A549 (cell line): Measurements from ENCODE around the gene BID. TPM values are rescaled to one million over a fixed set of nuclear protein-coding genes. Genes with fewer than 3 reads are reported as not detected.

ENCODE experiments used
- ATAC-seq, 2 experiments: fragments of 200-7000 bp in 1 of 2; fragments of >200 bp in 1 of 2; cut with Nextera tagmentation in 1 of 2; cut with Tn5 transposase in 1 of 2; 3 replicates each; pipeline versions ENCODE4 v1.8.0 to v1.9.1; 2018 to 2020; ENCODE audit warnings: mild to moderate bottlenecking in 1 of 2, moderate library complexity in 1 of 2
- CTCF ChIA-PET: fragments of 300-600 bp; sonication (Branson Sonifier 250); formaldehyde crosslinking; extraction: SDS; loops from one replicate; lab custom pipeline; 2021; ENCODE audit warnings: antibody characterized with exemption, inconsistent platforms; lab: Yijun Ruan, JAX
- POLR2A ChIA-PET: fragments of 350-600 bp; formaldehyde crosslinking; extraction: SDS; loops from one replicate; lab custom pipeline; 2021; ENCODE audit warnings: antibody characterized with exemption, inconsistent platforms; lab: Yijun Ruan, JAX
- DNase-seq, 2 experiments: peaks; one replicate each; pipeline versions ENCODE4 v3.0.0 to v3.0.0-alpha.2; 2011 to 2016; ENCODE audit warnings: low read depth in 1 of 2, low spot score in 1 of 2
- FAIRE-seq: peaks from 2 replicates; lab custom pipeline; 2011; peaks lifted over from hg19 to GRCh38; lab: Jason Lieb, UNC
- H3K27ac ChIP-seq, 2 experiments: fragments of >200 bp; sonication (Bioruptor Twin); formaldehyde crosslinking; 3 replicates each; pipeline ENCODE4 v1.5.1; 2016 to 2017
- H3K4me1 ChIP-seq: fragments of >200 bp; sonication (Bioruptor Twin); formaldehyde crosslinking; 3 replicates; pipeline ENCODE4 v1.6.1; 2016
- H3K4me2 ChIP-seq: fragments of >200 bp; sonication (Bioruptor Twin); formaldehyde crosslinking; 3 replicates; pipeline ENCODE4 v1.6.1; 2016
- H3K4me3 ChIP-seq: fragments of >200 bp; sonication (Bioruptor Twin); formaldehyde crosslinking; 3 replicates; pipeline ENCODE4 v1.5.1; 2016
- H3K9me3 ChIP-seq: fragments of >200 bp; sonication (Bioruptor Twin); formaldehyde crosslinking; 3 replicates; pipeline ENCODE4 v1.6.1; 2016
- CHD2 ChIP-seq: fragments of 150-350 bp; IDR thresholded peaks from 2 replicates; pipeline ENCODE4 v1.6.1; 2014; ENCODE audit warnings: low read length; ENCODE audit not compliant: partially characterized antibody
- EP300 ChIP-seq, 2 experiments: fragments of >200 bp; sonication (Bioruptor Twin); formaldehyde crosslinking; IDR thresholded peaks; 2 replicates in 1 of 2; 3 replicates in 1 of 2; pipeline ENCODE4 v1.6.1; 2016 to 2017
- ESRRA ChIP-seq: fragments of 150-350 bp; IDR thresholded peaks from 2 replicates; pipeline ENCODE4 v1.6.1; 2014; ENCODE audit warnings: mild to moderate bottlenecking, low read length, borderline replicate concordance
- FOXS1 ChIP-seq: fragments of 250-450 bp; sonication (Bioruptor Pico); IDR thresholded peaks from 2 replicates; pipeline ENCODE4 v1.5.0; 2020; ENCODE audit warnings: mild to moderate bottlenecking, moderate library complexity
- GATA3 ChIP-seq: IDR thresholded peaks from 2 replicates; pipeline ENCODE4 v1.6.1; 2012; ENCODE audit warnings: borderline replicate concordance
- HDAC2 ChIP-seq: fragments of 200-600 bp; sonication (generic); IDR thresholded peaks from 2 replicates; pipeline ENCODE4 v1.6.1; 2016
- HEYL ChIP-seq: fragments of 250-450 bp; sonication (Bioruptor Pico); IDR thresholded peaks from 2 replicates; pipeline ENCODE4 v1.8.0; 2021; ENCODE audit warnings: mild to moderate bottlenecking, moderate library complexity
- HOXB13 ChIP-seq: fragments of 250-450 bp; sonication (Bioruptor Pico); IDR thresholded peaks from 2 replicates; pipeline ENCODE4 v1.5.0; 2020; ENCODE audit warnings: low read depth, mild to moderate bottlenecking, moderate library complexity
- KDM5A ChIP-seq: fragments of 200-600 bp; sonication (generic); IDR thresholded peaks from 2 replicates; pipeline ENCODE4 v1.6.1; 2016; ENCODE audit warnings: antibody characterized with exemption, mild to moderate bottlenecking
- MAFK ChIP-seq: fragments of 450-650 bp; IDR thresholded peaks from 2 replicates; pipeline ENCODE4 v1.6.1; 2014; ENCODE audit not compliant: partially characterized antibody
- PHF8 ChIP-seq: fragments of 200-600 bp; sonication (generic); IDR thresholded peaks from 2 replicates; pipeline ENCODE4 v1.6.1; 2016; ENCODE audit warnings: low read depth, mild to moderate bottlenecking, antibody characterized with exemption, moderate library complexity, borderline replicate concordance
- POLR2A ChIP-seq: IDR thresholded peaks from 2 replicates; pipeline ENCODE4 v1.6.1; 2012; ENCODE audit warnings: mild to moderate bottlenecking, low read length
- POLR2AphosphoS2 ChIP-seq: conservative IDR thresholded peaks from 2 replicates; pipeline ENCODE4 v1.6.1; 2012; ENCODE audit warnings: low read length, improper control_type of control experiment, inconsistent platforms
- RAD21 ChIP-seq, 2 experiments: fragments of >200 bp in 1 of 2; sonication (Bioruptor Twin) in 1 of 2; formaldehyde crosslinking in 1 of 2; IDR thresholded peaks in 1 of 2; conservative IDR thresholded peaks in 1 of 2; 2 replicates in 1 of 2; 3 replicates in 1 of 2; pipeline ENCODE4 v1.6.1; 2012 to 2018; ENCODE audit warnings: inconsistent platforms in 1 of 2
- RNF2 ChIP-seq: fragments of 200-600 bp; sonication (generic); IDR thresholded peaks from 2 replicates; pipeline ENCODE4 v1.6.1; 2016; ENCODE audit warnings: low read depth, mild to moderate bottlenecking, antibody characterized with exemption, moderate library complexity, borderline replicate concordance
- ZC3H11A ChIP-seq: fragments of 450-650 bp; IDR thresholded peaks from 2 replicates; pipeline ENCODE4 v1.6.1; 2014; ENCODE audit warnings: antibody characterized with exemption, mild to moderate bottlenecking
- WGBS: methylation state at CpG from one replicate; pipeline ENCODE4 v1.1.6; 2017; ENCODE audit errors: missing lambda C conversion rate; 5-methylcytosine and 5-hydroxymethylcytosine counted together
- polyA plus RNA-seq, 4 experiments: library from polyadenylated mRNA; depleted of rRNA in 3 of 4; stranded (reverse); fragments of >200 nt; fragmentation: RNase III in 1 of 4; extraction: RNeasy Plus Mini Kit Qiagen cat#74134 plus additional on column Dnase treatment in 1 of 4; gene quantifications; 2 replicates in 3 of 4; 3 replicates in 1 of 4; pipeline ENCODE4 v1.2.3, GENCODE V29; 2011 to 2017

BID gene
- polyA plus RNA-seq, 2 of the 4 experiments (the other 2 are of a cell fraction): 50.8 to 56.6 TPM

- H3K4me3 ChIP-seq: no peak overlapping the region
- no peak for ATAC-seq
Measured at GRCh38 chr22:17783773-17784480, 9.7 kb upstream of the BID start.

GRCh38 chr22:17783312-17783711 lies 9.0 kb upstream of the BID start:
- Histone ChIP-seq H3K4me1 (peaks cover 25% of the 10 kb centered on the region), H3K27ac (no peak overlapping the region; a peak in 1 of 6 replicates), H3K4me3 (no peak overlapping the region), H3K9me3 (no peaks in the 10 kb centered on the region), H3K4me2 (no peak overlapping the region)
- 88% methylated on average over 9 of the region's 9 CpGs for WGBS
- ChIA-PET CTCF (interaction anchor here (3.3 to 6.7 kb wide), 2 partner anchors 41 to 225 kb away, joined by 37 to 80 read pairs; no protein-coding TSS in a partner anchor), POLR2A (no interaction called here)
- ATAC-seq: no peak
- FAIRE-seq: no peak
- DNase-seq: no peak
- TF ChIP-seq PHF8 (no peak), HDAC2 (no peak)

More at GRCh38 chr22:17783773-17784480, 9.7 kb upstream of the BID start:
- no peak for TF ChIP-seq HOXB13 (CRISPR knock-in tag)
- TF ChIP-seq ZC3H11A: no peak
- TF ChIP-seq POLR2A: no peak
- no peak for TF ChIP-seq HEYL (CRISPR knock-in tag)
- no peak for TF ChIP-seq FOXS1 (CRISPR knock-in tag)
- no peak for TF ChIP-seq POLR2AphosphoS2
- no peak overlapping the region for H3K4me2 ChIP-seq
- CTCF ChIA-PET: interaction anchor here (1.7 to 6.7 kb wide), 8 partner anchors 11 to 612 kb away, joined by 4 to 80 read pairs (median 6); no protein-coding TSS in a partner anchor
- DNase-seq: no peak
- H3K9me3 ChIP-seq: no peaks in the 10 kb centered on the region
- H3K27ac ChIP-seq: no peak overlapping the region; a peak in 1 of 6 replicates
- POLR2A ChIA-PET: no interaction called here
- H3K4me1 ChIP-seq: peaks cover 25% of the 10 kb centered on the region
- 85% methylated on average over 17 of the region's 18 CpGs for WGBS
- no peak for FAIRE-seq

GRCh38 chr22:17782621-17783020 lies 8.4 kb upstream of the BID start:
- FAIRE-seq: no peak
- no peak for TF ChIP-seq ESRRA
- TF ChIP-seq, all 56 proteins: peak for 0

GRCh38 chr22:17782158-17782557 lies 7.9 kb upstream of the BID start:
- WGBS: 92% methylated on average over 13 of the region's 13 CpGs
- peak overlapping the region; percentile 73 to 81 for H3K27ac ChIP-seq
- no peak for DNase-seq
- no peak overlapping the region for H3K4me3 ChIP-seq
- no peaks in the 10 kb centered on the region for H3K9me3 ChIP-seq
- TF ChIP-seq GATA3 (no peak), KDM5A (no peak), MAFK (no peak), RNF2 (no peak), CHD2 (no peak), EP300 (IDR thresholded peaks at IDR 0.05) (no peak), RAD21 (conservative IDR thresholded peaks at IDR 0.05 in 1 of 2, IDR thresholded peaks at IDR 0.05 in 1 of 2) (no peak)
- TF ChIP-seq, all 56 proteins: peak for 0
- CTCF ChIA-PET: interaction anchor here (0.8 to 1.7 kb wide), 4 partner anchors 10 to 224 kb away, joined by 3 to 8 read pairs (median 4); no protein-coding TSS in a partner anchor
- Histone ChIP-seq H3K4me1 (peaks cover 25% of the 10 kb centered on the region), H3K4me2 (peak overlapping the region; percentile 64)
- POLR2A ChIA-PET: no interaction called here
- ATAC-seq (no peak), FAIRE-seq (no peak)

More at GRCh38 chr22:17782621-17783020, 8.4 kb upstream of the BID start:
- Histone ChIP-seq H3K4me1 (peaks cover 25% of the 10 kb centered on the region), H3K27ac (peak overlapping the region; percentile 73 to 81; a peak in 4 of 6 replicates), H3K4me2 (no peak overlapping the region), H3K4me3 (no peak overlapping the region), H3K9me3 (no peaks in the 10 kb centered on the region)
- ATAC-seq (no peak), DNase-seq (no peak)
- ChIA-PET CTCF (interaction anchor here (1.2 to 6.7 kb wide), 3 partner anchors 40 to 224 kb away, joined by 5 to 80 read pairs (median 8); no protein-coding TSS in a partner anchor), POLR2A (no interaction called here)
- 95% methylated on average over 8 of the region's 13 CpGs for WGBS
